ENCODE data around the gene WWTR1. TPM values are rescaled to one million over a fixed set of nuclear protein-coding genes. Genes with fewer than 3 reads are reported as not detected.

WWTR1 gene
- total RNA-seq, 2 donors from 2014 or later, result 6.8 to 35.8 TPM

GRCh38 chr3:149564079-149564478, 93.7 kb downstream of the WWTR1 start:
- DNase-seq, result no peak
- intact Hi-C loops (cut with DNase I), result no loop called here
- no peaks in the 10 kb centered on the region for H3K36me3 ChIP-seq
- H3K27me3 ChIP-seq, result no peaks in the 10 kb centered on the region
- H3K4me1 ChIP-seq, result no peaks in the 10 kb centered on the region
- TF ChIP-seq, protein P1, sequence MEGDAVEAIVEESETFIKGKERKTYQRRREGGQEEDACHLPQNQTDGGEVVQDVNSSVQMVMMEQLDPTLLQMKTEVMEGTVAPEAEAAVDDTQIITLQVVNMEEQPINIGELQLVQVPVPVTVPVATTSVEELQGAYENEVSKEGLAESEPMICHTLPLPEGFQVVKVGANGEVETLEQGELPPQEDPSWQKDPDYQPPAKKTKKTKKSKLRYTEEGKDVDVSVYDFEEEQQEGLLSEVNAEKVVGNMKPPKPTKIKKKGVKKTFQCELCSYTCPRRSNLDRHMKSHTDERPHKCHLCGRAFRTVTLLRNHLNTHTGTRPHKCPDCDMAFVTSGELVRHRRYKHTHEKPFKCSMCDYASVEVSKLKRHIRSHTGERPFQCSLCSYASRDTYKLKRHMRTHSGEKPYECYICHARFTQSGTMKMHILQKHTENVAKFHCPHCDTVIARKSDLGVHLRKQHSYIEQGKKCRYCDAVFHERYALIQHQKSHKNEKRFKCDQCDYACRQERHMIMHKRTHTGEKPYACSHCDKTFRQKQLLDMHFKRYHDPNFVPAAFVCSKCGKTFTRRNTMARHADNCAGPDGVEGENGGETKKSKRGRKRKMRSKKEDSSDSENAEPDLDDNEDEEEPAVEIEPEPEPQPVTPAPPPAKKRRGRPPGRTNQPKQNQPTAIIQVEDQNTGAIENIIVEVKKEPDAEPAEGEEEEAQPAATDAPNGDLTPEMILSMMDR (IDR thresholded peaks at IDR 0.05), result no peak
- H3K9ac ChIP-seq (ENCODE audit: low read depth in 2 of 2, low read length in 2 of 2), result no peak overlapping the region
- H3K27ac ChIP-seq, result no peak overlapping the region
- no peaks in the 10 kb centered on the region for H3K9me3 ChIP-seq
- no peak overlapping the region for H3K4me3 ChIP-seq

DNA sequence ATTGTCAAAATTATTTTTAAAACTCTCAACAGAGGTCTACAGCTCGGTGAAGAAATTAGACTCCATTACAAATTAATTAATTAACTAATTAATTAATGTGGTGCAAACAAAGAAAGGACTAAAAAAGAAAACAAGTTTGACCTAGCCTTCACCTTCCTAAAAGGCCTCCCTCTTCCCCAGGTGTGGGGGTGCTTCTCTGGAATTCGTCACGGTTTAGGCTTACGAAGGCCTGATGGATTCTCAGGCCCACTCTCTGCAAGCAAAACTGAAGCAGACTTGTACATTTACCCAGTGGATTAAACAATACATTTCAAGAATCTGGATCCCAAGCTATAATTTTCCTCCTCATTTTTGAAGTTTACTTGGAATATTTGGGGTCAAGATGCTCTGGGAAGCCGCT, 94.7 kb downstream of the WWTR1 start:
- Histone ChIP-seq H3K4me1 (no peaks in the 10 kb centered on the region), H3K27ac (no peak overlapping the region), H3K4me3 (no peak overlapping the region), H3K9me3 (no peaks in the 10 kb centered on the region), H3K36me3 (no peaks in the 10 kb centered on the region), H3K9ac (ENCODE audit: low read depth in 2 of 2, low read length in 2 of 2) (no peak overlapping the region), H3K27me3 (no peaks in the 10 kb centered on the region)
- TF ChIP-seq, protein P1 (IDR thresholded peaks at IDR 0.05), result no peak
- intact Hi-C loops (cut with DNase I), result no loop called here
- no peak for DNase-seq

- no peaks in the 10 kb centered on the region for H3K4me1 ChIP-seq
- H3K9ac ChIP-seq (ENCODE audit: low read depth in 2 of 2, low read length in 2 of 2), result no peak overlapping the region
- H3K9me3 ChIP-seq, result no peaks in the 10 kb centered on the region
- no peak overlapping the region for H3K27ac ChIP-seq
- no peak for DNase-seq
- intact Hi-C loops (cut with DNase I), result no loop called here
- TF ChIP-seq, protein P1 (IDR thresholded peaks at IDR 0.05), result no peak
- no peak overlapping the region for H3K4me3 ChIP-seq
- no peaks in the 10 kb centered on the region for H3K36me3 ChIP-seq
- no peaks in the 10 kb centered on the region for H3K27me3 ChIP-seq
Measured at GRCh38 chr3:149560617-149561016, 97.2 kb downstream of the WWTR1 start.

- no peak overlapping the region for H3K27ac ChIP-seq
- intact Hi-C loops (cut with DNase I), result no loop called here
Measured at GRCh38 chr3:149560001-149560400, 97.8 kb downstream of the WWTR1 start.

GRCh38 chr3:149559525-149559924, 98.3 kb downstream of the WWTR1 start:
- intact Hi-C loops (cut with DNase I), result loop anchor here (10.0 kb wide), 1 partner anchor 85 kb away; no protein-coding TSS in a partner anchor
- TF ChIP-seq, protein P1 (IDR thresholded peaks at IDR 0.05), result no peak
- Histone ChIP-seq H3K4me3 (no peak overlapping the region), H3K4me1 (no peaks in the 10 kb centered on the region), H3K27ac (no peak overlapping the region), H3K36me3 (no peaks in the 10 kb centered on the region), H3K9me3 (no peaks in the 10 kb centered on the region), H3K27me3 (no peaks in the 10 kb centered on the region), H3K9ac (ENCODE audit: low read depth in 2 of 2, low read length in 2 of 2) (no peak overlapping the region)
- DNase-seq, result no peak

More at GRCh38 chr3:149560001-149560400, 97.8 kb downstream of the WWTR1 start:
- Histone ChIP-seq H3K4me1 (no peaks in the 10 kb centered on the region), H3K9ac (ENCODE audit: low read depth in 2 of 2, low read length in 2 of 2) (no peak overlapping the region), H3K27me3 (no peaks in the 10 kb centered on the region), H3K4me3 (no peak overlapping the region), H3K36me3 (no peaks in the 10 kb centered on the region), H3K9me3 (no peaks in the 10 kb centered on the region)
- TF ChIP-seq, protein P1 (IDR thresholded peaks at IDR 0.05), result no peak
- no peak for DNase-seq

Measured in colonic mucosa (tissue), 4 donors.